ENCODE data around the gene CCR9.

CCR9 gene

DNA sequence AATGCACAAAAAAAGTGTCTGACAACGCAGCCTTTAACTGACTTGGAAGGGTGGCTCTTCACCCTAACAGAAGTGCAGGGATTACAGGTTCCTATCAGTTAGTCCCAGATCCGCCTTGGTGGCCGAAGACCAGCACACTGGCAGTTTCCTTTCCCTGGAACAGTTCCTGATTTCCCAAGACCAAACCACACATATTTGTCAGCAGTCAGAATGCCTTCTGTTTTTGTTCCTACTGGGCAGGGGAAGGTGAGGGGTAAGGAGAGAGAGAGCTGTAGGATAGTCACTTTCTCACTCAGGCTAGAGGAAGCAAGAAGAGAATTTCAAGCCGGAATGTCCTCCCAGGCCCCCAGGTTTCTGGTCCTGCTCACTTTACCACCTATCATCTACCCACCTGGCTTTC lies 66.1 kb downstream of the CCR9 start:
- no peak for DNase-seq (ENCODE audit: low read depth)

Measured in stimulated activated CD8-positive, alpha-beta memory T cell treated with anti-CD3 and anti-CD28 coated beads, Interleukin-15, amount 100 ng/mL, for 1 hour (primary cell).